Measurements from ENCODE around the gene IFT88.

DNA sequence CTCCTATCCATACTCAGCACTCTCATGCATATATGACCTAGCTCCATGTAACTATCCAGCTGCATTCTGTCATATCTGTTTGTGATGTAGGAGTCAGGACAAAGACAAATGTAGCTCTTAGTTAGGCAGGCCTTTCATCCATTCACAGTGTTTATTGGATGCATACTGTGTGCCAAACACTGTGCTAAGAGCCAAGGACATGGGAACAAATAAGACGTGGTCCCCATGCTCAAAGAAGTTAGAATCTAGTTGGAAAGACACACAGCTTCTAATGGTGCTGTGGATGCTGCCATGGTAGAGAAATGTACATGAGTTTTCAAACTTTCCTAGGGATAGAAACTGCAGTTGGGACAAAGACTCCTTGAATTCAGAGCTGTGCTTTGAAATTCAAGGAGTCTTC, 104.8 kb downstream of the IFT88 start:
- TF ChIP-seq, protein P1, sequence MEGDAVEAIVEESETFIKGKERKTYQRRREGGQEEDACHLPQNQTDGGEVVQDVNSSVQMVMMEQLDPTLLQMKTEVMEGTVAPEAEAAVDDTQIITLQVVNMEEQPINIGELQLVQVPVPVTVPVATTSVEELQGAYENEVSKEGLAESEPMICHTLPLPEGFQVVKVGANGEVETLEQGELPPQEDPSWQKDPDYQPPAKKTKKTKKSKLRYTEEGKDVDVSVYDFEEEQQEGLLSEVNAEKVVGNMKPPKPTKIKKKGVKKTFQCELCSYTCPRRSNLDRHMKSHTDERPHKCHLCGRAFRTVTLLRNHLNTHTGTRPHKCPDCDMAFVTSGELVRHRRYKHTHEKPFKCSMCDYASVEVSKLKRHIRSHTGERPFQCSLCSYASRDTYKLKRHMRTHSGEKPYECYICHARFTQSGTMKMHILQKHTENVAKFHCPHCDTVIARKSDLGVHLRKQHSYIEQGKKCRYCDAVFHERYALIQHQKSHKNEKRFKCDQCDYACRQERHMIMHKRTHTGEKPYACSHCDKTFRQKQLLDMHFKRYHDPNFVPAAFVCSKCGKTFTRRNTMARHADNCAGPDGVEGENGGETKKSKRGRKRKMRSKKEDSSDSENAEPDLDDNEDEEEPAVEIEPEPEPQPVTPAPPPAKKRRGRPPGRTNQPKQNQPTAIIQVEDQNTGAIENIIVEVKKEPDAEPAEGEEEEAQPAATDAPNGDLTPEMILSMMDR (IDR thresholded peaks at IDR 0.05; ENCODE audit: low read length) = no peak
- TF ChIP-seq EZH2 (optimal IDR thresholded peaks at IDR 0.05; ENCODE audit: low read depth, low read length) (no peak), EZH2phosphoT487 (IDR thresholded peaks at IDR 0.05; ENCODE audit: low read length) (no peak)

Measured in MM.1S (cell line).